ENCODE measurements around the gene SEC22A. TPM values are rescaled to one million over a fixed set of nuclear protein-coding genes. Genes with fewer than 3 reads are reported as not detected.
"Not testable (repeated sequence)": the region's sequence is repeated elsewhere in the genome, so short reads cannot be mapped to it uniquely, and the experiment has no call there.

The SEC22A gene
- total RNA-seq, 2 donors from 2014 or later: 24.7 to 25.3 TPM

DNA sequence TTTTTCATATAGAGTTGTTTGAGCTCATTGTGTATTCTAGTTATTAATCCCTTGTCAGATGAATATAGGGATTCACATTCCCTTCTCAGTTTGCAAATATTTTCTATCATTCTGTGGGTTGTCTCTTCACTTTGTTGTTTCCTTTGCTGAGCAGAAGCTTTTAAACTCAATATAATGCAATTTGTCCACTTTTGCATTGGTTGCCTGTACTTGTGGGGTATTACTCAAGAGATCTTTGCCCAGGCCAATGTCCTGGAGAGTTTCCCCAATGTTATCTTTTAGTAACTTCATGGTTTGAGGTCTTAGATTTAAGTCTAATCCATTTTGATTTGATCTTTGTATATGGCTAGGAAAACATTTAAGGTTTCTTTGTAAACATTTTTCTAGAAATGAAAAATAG lies 24.8 kb downstream of the SEC22A start:
- TF ChIP-seq, protein P1, sequence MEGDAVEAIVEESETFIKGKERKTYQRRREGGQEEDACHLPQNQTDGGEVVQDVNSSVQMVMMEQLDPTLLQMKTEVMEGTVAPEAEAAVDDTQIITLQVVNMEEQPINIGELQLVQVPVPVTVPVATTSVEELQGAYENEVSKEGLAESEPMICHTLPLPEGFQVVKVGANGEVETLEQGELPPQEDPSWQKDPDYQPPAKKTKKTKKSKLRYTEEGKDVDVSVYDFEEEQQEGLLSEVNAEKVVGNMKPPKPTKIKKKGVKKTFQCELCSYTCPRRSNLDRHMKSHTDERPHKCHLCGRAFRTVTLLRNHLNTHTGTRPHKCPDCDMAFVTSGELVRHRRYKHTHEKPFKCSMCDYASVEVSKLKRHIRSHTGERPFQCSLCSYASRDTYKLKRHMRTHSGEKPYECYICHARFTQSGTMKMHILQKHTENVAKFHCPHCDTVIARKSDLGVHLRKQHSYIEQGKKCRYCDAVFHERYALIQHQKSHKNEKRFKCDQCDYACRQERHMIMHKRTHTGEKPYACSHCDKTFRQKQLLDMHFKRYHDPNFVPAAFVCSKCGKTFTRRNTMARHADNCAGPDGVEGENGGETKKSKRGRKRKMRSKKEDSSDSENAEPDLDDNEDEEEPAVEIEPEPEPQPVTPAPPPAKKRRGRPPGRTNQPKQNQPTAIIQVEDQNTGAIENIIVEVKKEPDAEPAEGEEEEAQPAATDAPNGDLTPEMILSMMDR (IDR thresholded peaks at IDR 0.05): no peak
- Histone ChIP-seq H3K27me3 (replicated peaks; ENCODE audit: insufficient read depth) (no peaks in the 10 kb centered on the region), H3K4me3 (no peak overlapping the region), H3K27ac (no peak overlapping the region), H3K36me3 (no peaks in the 10 kb centered on the region), H3K9me3 (peaks cover 6% of the 10 kb centered on the region), H3K4me1 (ENCODE audit: control insufficient read depth in 1 of 2, low read depth in 2 of 2) (peaks cover 0 to 4% of the 10 kb centered on the region in 2 donors)
- ATAC-seq (ENCODE audit: insufficient number of reproducible peaks, low FRiP score, low read depth) (no peak), DNase-seq (ENCODE audit: low spot score) (no peak)

DNA sequence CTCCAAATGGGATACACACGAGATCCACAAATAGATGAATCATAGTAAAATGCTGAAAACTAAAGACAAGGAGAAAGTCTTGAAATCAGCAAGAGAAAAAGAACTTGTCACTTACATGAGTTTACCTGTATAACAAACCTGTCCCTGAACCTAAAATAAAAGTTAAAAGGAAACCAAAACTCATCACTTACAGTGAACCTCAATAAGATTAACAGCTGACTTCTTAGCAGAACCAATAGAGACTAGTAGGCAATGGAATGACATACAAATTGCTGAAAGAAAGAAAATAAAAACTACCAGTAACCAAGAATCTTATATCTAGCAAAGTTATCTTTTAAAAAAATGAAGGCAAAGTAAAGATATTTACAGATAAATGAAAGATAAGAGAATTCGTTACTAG lies 27.4 kb downstream of the SEC22A start:
- Histone ChIP-seq H3K27ac (no peak overlapping the region), H3K4me3 (no peak overlapping the region), H3K36me3 (no peaks in the 10 kb centered on the region), H3K4me1 (ENCODE audit: control insufficient read depth in 1 of 2, low read depth in 2 of 2) (no peaks in the 10 kb centered on the region), H3K27me3 (replicated peaks; ENCODE audit: insufficient read depth) (no peaks in the 10 kb centered on the region), H3K9me3 (peaks cover 6% of the 10 kb centered on the region)
- TF ChIP-seq, protein P1 (IDR thresholded peaks at IDR 0.05): no peak
- no peak for DNase-seq (ENCODE audit: low spot score)
- no peak for ATAC-seq (ENCODE audit: insufficient number of reproducible peaks, low FRiP score, low read depth)

DNA sequence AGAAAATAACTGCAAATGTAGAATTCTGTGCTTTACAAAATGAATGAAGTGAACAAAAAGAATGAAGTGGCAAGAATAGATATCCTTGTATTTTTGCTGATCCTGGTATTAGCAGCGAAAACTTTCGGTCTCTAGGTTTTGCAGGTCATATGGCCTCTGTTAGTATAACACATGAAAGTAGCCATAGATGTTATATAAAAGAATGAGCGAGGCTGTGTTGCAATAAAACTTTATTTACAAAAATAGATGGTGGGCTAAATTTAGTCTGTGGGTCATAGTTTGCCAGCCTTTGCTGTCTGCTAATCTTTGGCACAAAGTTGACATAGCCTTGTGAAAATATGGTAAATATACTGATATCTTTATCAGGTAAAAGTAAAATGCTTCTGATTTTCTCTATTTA lies 35.2 kb downstream of the SEC22A start:
- Histone ChIP-seq H3K4me3 (no peak overlapping the region), H3K27me3 (replicated peaks; ENCODE audit: insufficient read depth) (no peaks in the 10 kb centered on the region), H3K9me3 (no peaks in the 10 kb centered on the region), H3K36me3 (no peaks in the 10 kb centered on the region), H3K4me1 (ENCODE audit: control insufficient read depth in 1 of 2, low read depth in 2 of 2) (no peaks in the 10 kb centered on the region), H3K27ac (no peak overlapping the region)
- no peak for ATAC-seq (ENCODE audit: insufficient number of reproducible peaks, low FRiP score, low read depth)
- DNase-seq (ENCODE audit: low spot score): no peak
- TF ChIP-seq, protein P1 (IDR thresholded peaks at IDR 0.05): no peak

DNA sequence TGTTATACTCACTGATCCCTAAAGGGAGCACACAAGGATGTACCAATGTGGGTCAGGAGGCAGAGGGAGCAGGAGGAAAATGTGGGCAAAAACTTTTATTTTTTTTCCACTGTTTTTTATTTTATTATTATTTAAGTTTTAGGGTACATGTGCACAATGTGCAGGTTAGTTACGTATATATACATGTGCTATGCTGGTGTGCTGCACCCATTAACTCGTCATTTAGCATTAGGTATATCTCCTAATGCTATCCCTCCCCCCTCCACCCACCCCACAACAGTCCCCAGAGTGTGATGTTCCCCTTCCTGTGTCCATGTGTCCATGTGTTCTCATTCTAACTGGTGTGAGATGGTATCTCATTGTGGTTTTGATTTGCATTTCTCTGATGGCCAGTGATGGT lies 37.4 kb downstream of the SEC22A start:
- H3K9me3 ChIP-seq; H3K36me3 ChIP-seq; H3K27ac ChIP-seq; DNase-seq (ENCODE audit: low spot score); H3K27me3 ChIP-seq (replicated peaks; ENCODE audit: insufficient read depth); H3K4me1 ChIP-seq (ENCODE audit: control insufficient read depth in 1 of 2, low read depth in 2 of 2); ATAC-seq (ENCODE audit: insufficient number of reproducible peaks, low FRiP score, low read depth); H3K4me3 ChIP-seq: not testable (repeated sequence)

DNA sequence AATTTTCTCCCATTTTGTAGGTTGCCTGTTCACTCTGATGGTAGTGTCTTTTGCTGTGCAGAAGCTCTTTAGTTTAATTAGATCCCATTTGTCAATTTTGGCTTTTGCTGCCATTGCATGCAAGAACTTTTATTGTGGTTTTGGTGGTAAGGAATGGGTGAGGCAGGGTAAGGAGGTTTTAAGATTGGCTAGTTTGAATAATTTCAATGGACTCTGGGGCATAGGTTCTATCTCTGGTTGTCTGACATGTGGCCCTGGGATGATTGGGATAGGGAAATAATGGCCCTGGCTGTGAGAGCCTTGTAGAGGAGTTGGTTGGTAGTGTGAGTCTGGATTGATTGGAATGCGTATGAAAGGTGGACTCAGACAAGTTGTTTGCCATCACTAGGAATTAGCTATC lies 38.0 kb downstream of the SEC22A start:
- H3K27ac ChIP-seq: no peak overlapping the region
- no peaks in the 10 kb centered on the region for H3K27me3 ChIP-seq (replicated peaks; ENCODE audit: insufficient read depth)
- no peaks in the 10 kb centered on the region for H3K4me1 ChIP-seq (ENCODE audit: control insufficient read depth in 1 of 2, low read depth in 2 of 2)
- ATAC-seq (ENCODE audit: insufficient number of reproducible peaks, low FRiP score, low read depth) (no peak), DNase-seq (ENCODE audit: low spot score) (no peak)
- no peak overlapping the region for H3K4me3 ChIP-seq
- H3K36me3 ChIP-seq: no peaks in the 10 kb centered on the region
- TF ChIP-seq, protein P1 (IDR thresholded peaks at IDR 0.05): no peak
- no peaks in the 10 kb centered on the region for H3K9me3 ChIP-seq

DNA sequence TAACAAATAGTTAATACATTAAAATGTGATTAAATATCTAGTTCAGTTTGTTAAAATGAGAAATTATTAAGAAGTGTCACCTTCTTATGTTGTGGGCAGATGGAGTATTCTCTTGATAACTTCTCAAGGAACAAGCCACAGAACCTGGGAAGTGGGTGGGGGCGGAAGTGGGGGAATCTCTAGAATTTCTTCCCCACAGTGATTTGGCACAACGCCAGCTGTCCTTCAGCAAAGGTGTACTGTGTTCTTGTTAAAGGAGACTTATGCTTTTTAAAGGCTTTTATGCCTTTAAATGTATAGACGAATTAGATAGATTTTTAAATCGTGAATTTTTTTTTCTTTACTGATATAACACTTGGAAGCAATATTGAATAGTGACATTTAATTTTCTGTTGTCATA lies 42.4 kb downstream of the SEC22A start:
- no peaks in the 10 kb centered on the region for H3K27me3 ChIP-seq (replicated peaks; ENCODE audit: insufficient read depth)
- DNase-seq (ENCODE audit: low spot score): no peak
- no peak overlapping the region for H3K27ac ChIP-seq
- peaks cover 3 to 6% of the 10 kb centered on the region in 2 donors for H3K4me1 ChIP-seq (ENCODE audit: control insufficient read depth in 1 of 2, low read depth in 2 of 2)
- H3K9me3 ChIP-seq: no peaks in the 10 kb centered on the region
- no peak for ATAC-seq (ENCODE audit: insufficient number of reproducible peaks, low FRiP score, low read depth)
- no peak overlapping the region for H3K4me3 ChIP-seq
- H3K36me3 ChIP-seq: no peaks in the 10 kb centered on the region
- TF ChIP-seq, protein P1 (IDR thresholded peaks at IDR 0.05): no peak

All from thoracic aorta (tissue), 2 donors.